IPS-NIHi11 (cell line): ENCODE data around the gene WNT16.

Experiments used
- DNase-seq: peaks from one replicate; pipeline ENCODE4 v3.0.0; 2012; ENCODE audit warnings: mixed read lengths, low spot score

Gene WNT16

DNA sequence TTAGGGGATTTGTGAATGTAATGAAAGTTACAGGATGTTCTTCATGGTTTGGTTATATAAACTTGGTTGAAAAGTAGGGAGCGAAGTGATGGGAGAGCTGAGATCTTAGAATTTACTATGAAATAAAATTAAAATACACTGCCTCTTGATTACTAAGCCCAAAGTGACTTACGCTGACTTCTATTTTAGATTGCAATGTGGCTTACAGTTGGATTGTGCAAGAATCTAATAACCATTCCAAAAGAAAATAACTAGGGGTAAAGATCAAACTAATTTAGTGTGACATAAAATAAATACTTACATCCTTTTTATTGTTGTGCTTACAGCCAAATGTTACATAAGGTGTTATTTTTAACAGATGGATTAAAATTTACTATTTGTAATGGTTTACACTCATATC, 15.3 kb downstream of the WNT16 start:
- no peak for DNase-seq

DNA sequence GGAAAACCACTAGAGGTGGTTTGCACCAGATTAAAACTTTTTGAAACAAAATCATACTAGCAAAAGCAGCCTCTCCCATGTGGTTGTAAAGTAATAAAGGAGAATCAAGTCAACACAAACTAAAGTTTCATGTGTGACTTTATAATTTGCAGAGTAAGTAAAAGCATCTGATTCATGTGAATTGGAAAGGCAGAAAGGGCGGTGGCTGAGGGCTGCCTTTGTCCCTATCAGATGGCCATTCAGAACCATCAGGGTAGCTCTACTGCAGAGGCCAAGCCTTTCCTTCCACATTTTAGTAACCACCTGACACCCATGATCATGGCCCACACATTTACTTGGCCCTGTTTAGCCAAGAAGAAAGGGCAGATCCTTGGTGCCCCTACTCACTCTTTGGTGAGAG, 15.7 kb downstream of the WNT16 start:
- peak; percentile 11 for DNase-seq

DNA sequence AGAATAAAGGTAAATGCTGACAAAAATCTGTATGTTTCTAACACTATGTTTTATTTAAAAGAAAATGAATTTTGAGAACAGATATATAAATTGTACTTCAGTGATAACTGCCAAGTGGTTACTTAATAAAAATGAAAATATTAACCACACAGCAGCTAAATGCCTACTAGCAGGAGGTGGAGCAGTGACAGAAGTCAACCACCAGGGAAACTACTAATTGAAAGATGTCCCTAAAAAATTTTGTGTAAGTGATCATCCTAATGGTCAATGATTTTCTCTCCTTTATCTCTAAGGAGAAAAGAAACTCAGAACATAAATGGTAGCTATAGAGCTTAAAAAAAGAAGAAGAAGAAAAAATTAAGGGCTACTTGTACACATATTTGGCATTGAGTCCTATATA, 22.9 kb downstream of the WNT16 start:
- no peak for DNase-seq

DNA sequence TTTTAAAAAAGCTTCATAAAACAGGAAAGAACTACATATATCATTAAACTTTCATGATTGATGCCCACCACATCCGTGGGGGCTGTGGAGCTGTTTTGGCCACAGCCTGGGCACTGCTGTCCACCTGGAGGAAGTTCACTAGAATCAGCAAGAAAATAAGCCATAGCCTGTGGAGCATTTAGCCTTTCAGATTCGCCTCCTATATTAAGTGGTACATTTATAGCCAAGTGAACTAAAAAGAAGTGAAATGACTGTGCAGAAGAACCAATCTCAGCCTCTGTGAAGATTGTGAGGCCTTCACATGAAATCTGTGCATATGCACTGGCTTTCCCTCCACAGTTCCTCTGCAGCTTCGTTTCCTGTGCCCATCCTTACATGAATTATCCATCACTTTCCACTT, 23.5 kb downstream of the WNT16 start:
- no peak for DNase-seq

DNA sequence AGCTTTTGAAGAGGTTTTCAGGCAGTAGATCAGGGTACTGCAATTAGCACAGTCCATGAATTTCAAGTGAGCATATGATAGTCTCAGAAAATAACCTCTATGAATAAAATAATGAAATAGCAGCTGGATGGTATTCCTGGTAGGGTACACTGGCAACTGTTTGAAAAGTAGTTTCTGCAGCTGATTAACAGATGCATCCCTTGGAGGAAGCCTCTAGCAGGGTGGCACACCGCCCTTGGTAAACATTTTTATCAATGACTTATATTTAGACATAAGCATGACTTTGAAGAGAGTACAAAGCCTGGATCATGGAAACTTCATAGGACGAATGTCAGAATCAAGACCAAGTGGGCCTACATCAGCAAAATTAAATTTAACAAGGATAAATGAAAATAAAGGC, 26.8 kb downstream of the WNT16 start:
- no peak for DNase-seq

DNA sequence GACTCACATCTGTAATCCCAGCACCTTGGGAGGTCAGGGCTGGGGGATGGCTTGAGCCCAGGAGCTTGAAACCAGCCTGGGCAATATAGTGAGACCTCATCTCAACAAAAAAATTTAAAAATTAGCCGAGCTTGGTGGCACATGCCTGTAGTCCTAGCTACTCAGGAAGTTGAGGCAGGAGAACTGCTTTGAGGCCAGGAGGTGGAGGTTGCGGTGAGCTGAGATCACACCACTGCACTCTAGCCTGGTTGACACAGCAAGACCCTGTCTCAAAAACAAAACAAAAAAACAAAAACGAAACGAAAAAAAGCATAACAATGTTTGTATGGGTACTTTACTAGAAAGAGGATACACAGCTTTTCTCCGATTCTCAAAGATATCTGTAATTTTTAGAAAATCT, 31.8 kb downstream of the WNT16 start:
- no peak for DNase-seq

DNA sequence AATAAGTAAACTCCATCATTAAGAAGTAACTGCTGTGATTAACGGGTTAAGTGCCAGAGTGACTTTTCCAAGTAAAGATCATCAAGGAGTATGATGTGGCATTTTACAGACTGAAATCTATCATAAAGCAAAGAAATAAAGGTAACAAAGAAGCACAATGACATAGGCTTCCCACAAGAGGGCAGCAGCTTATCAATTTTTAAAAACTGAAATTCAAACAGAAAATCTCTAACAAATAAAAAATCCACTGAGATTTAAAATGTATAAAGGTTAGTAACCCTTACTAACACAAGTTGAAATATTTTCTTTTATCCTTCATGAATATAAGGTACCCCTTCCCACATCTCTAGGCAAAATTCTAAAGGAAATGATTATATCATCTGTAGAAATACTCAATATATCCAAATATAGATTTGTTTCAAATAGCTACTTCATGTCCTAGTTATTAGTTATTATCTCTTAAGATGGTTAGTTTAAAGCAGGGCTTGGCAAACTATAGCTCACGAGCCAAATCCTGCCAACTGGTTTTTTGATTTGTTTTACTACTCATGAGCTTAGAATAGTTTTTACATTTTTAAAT, 38.1 kb downstream of the WNT16 start:
- DNase-seq, result peak; percentile 14

DNA sequence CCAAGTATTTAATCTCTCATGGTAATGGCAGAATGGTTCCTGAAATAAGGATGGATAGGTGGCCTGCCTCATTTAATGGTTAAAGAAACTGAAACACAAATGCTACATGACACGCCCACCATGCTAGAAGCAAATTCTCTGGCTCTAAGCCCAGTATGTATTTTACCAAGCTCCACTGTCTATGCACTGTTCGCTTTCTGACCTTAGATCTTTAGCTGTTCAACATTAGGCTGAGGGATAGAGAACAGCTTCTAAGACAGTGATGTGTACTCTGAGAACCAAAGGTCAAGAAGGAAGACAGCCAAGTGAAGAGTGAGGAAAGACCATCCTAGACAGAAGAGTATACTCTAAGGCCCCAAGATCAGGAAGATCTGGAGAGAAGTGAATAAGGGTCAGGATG, 40.7 kb downstream of the WNT16 start:
- no peak for DNase-seq

DNA sequence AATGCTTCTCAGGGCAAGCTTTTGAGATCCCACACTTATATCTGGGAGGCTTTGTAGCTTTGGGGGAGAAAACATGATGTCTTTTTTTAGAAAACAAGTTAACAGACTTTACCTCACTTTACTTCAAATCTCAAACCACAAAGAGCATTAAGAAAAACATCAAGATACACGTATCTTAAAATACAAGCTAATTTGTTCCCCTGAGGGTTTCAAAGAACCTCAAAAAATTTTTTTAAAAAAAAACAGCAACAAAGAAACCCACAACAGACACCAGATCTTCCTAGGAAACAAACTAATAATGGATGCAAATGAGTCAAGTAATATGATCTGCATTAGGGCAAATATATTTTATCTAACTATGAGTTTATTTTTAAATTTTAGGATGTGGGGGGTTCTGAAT, 42.6 kb downstream of the WNT16 start:
- no peak for DNase-seq

DNA sequence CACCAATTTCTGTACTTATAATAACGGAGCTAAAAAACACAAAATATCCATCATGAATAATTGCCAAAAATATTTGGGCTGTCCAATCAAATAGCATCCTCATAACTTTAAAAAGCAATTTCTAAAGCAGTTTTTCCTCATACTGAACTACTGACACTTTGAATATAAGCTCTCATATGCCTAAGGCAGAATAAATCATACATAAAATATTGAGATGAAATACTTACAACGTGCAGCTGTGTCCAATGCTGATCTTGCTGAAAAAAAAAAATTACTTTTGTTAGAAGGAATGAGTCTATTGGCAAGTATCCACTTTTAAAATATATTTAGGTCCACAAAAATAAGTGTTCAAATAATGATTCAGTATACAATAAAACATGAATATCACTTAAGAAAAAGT, 43.1 kb downstream of the WNT16 start:
- DNase-seq, result no peak

DNA sequence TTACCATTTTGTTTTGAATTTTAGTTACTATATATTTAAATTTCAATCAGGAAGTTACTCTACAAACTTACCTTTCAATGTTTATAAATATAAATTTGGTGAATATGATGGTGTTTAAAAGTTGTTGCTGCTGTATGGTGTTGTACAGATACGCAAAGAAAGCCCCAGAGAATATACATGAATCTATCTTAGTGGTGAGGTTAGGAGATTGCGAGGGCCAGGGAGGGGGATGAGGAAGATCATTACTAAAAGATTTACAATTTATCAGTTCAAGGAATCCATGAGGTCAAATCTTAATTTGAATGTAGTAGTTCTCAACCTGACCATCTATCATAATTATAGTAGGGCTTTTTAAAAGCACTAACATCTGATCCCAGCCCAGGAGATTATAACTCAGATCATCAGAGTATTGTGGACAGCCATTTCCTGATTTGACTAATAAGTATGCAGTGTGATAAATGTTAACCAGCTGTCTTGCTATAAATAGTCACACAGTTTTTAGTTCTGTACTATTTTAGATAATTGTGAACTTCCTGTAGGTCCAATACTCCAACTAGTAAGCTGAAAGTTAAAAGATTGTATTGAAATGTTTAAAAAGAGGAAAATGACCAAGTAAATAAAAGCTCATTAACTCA, 43.7 kb downstream of the WNT16 start:
- DNase-seq, result no peak

DNA sequence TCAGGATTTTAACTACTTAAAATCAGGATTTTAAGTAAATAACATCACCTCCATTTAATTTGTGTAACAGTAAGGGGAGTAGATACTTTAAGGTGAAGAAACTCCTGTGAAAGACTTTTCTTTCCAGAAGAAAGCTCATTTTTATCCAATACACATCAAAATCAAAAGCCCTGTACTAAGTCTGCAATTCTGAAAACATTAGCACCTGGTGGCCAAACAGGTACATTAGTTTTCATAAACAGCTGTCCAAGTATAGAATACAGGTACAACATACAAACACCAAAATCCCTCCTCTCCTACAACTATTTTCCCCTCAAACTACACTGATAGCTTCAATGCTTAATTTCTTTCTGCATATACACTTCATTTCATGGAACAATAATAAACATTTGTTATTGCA, 44.4 kb downstream of the WNT16 start:
- DNase-seq, result no peak

DNA sequence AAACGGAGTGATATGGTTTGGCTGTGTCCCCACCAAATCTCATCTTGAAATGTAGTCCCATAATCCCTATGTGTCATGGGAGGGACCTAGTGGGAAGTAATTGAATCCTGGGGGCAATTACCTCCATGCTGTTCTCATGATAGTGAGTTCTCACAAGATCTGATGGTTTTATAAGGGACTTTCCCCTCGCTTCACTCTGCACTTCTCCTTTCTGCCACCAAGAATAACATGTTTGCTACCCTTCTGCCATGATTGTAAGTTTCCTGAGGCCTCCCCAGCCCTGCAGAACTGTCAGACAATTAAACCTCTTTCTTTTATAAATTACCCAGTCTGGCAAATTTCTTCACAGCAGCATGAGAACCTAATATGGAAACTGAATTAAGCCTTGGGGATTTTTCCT, 48.2 kb downstream of the WNT16 start:
- no peak for DNase-seq

DNA sequence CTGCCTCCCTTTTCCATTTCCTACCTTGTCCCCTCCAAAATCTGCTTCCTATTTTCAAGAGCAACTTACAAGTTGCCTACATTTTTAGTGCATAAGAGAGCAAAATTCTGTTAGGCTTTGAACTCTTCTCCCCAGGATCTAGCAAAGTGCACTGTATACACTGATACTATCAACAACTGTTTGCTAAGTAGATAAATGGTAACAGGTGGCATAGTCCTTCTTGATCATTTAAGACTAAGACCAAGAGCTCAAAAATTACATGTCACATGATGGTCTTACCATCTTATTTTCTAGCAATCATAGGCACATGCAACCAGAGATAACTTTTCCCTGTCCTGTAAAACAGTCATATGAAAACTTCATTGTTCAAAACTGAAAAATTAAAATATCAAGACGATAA, 51.1 kb downstream of the WNT16 start:
- DNase-seq, result no peak

DNA sequence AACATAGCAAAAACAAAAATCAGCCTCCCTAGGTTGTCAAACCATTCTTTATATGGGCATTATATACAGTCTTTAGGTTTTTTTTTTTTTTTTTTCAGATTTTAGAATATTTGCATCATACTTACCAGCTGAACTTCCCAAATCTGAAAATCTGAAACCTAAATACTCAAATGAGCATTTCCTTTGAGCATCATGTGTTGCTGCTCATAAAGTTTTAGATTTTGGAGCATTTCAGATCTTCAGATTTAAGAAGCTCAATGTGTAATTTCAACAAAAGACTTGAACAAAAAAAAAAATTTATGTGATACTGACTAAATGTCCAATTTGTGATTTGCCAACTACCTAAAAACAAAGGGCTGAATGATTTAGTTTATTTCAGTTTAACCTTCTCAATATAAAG, 53.7 kb downstream of the WNT16 start:
- DNase-seq, result no peak

DNA sequence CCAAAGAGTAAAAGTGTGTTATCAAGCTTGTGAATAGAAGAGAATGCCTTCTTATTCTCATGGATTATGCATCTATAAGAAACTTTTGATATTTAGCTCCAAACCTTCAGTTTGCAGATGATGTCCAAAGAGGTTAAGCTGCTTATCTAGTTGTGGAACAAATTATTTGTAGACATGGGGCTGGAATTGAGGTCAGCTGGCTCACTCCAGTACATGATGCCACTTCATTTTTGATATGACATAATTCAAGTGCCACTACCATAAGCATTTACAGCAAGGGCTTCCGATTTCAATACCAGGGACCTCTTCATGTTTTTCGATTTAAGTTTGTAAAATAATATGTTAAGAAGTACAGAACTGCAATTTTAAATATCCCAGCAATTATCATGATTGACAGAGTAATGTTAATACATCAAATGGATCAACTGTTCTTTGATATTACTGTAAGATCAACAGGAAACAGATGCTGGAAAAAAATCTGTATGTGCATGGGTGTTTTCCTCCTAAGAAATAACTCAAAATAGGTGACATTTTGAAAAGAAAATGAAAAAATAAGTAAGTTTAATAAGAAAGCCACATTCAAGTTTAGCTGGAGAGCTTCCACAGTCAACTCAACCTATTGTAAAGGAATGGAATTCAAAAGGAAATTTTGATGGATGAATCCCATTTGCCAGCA, 54.6 kb downstream of the WNT16 start:
- DNase-seq, result no peak

DNA sequence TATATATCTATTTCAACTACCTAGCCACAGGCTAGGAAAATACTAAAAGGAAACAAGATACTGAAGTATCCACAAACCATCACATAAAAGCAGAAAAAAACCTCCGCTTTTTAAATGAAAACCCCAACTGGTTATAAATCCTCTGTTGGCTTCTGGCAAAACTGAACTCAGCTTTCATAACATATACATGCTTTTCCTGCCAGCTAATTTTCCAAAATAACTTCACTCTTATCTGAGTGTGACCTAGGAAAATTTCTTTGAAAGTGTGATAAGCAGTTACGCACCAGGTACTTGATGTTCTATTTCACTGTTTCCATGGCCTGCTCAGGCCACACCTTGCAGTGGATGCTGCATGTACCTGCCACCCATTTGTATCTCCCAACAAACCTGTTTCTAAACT, 55.5 kb downstream of the WNT16 start:
- no peak for DNase-seq

DNA sequence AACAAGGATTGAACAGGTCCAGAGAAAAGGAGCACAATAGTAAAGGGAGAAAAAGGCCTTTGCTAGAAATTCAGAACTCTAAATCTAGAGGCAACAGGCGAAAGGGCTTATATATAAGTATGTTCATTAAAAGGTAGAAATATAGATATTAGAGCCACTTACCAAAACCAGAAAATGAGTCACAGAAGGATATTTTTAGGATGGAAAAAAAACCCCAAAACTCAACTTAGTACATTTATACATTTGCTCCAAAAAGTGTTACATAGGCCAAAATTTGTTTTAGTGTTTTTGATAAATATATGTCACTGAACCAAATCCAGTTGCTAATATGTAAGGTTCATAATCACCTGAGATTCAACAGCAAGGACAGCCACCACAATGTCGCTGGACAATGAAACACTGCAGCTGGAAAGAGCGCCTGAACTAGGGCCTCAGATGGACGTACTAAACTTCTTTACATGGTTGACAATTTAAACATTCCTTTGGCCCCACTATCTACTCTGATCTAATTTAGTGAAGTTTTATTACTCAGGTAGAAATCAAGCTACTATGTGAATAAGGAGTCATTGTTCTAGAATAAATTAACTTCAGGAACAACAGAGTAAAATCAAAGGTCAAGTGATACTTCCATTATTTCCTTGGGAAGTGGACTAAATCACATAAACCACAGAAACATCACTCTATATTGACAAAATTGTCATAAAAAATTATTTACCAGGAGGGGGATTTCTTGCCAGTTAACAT, 56.4 kb downstream of the WNT16 start:
- DNase-seq, result no peak

DNA sequence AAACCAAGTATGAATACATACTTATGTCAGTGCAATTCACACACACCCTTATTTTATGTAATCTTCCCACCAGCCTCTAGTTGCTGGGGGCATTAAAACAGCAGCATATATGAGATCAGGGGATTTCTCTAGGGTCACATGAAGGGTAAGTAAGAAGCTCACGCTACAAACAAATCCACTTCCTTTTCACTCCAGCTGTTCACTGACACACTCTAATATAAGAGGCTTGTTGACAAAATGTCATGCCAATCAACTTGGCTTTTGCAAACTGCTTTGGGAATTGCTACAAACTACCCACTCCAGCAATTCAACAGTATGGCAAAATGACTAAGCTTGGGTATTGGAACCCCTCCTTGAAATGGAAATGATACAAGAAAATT, 57.0 kb downstream of the WNT16 start:
- DNase-seq, result no peak

DNA sequence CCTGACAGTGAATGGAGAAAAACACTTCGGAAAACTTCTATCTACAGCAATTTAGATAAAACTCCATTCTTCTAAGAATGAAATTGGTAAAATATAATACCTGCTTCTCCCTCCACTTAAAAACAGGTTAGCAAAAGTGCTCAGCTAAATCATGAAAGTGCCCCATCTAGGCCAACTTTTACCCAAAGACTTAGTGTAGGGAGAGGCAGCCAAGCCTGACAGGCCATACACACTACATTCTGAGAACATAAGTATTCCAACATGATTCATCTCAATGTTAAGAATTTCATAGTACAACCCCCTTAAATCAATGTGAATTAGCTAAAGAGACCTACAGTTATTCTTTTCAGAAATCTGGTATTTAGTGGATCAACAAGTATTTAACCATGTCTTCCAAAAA, 60.1 kb downstream of the WNT16 start:
- DNase-seq, result no peak

DNA sequence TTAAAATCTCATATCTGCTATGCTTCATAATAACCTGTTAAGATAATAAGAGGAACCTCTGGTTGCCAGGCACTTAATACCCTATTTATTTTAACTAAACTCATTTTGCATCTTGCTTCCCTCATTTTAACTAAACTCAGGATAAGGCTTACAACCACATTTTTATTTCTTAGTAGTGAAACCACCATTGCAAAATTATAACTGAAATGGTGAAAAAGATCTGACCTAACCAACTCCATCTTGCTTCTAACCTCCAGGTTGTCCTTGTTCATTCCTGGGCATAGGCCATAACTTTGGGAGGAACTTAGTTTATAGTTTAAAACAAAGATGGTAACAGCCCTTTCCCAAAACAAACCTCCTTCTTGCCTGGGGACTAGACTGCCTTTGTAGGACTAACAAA, 61.3 kb downstream of the WNT16 start:
- no peak for DNase-seq

DNA sequence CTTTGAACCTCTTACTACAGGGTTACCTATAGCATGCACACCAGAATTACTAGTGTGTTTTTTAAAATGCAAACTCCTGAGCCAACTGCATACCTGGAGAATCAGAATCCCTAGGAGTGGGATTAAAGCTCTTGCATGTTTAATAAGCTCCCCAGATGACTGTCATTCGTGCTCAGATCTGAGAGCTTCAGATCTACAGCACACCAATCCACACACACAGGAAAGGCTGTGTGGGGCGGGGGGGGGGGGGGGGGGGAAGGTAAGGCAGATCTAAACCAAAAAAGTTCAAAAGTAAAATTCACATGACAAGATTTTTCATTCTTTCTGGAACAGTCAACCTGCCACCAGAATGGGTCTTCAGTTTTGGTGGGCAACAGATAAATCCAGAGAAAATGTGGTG, 61.8 kb downstream of the WNT16 start:
- DNase-seq, result no peak
